ENCODE data around the gene PTPRE. TPM values are rescaled to one million over a fixed set of nuclear protein-coding genes. Genes with fewer than 3 reads are reported as not detected.

Gene PTPRE
- total RNA-seq, 2 donors from 2014 or later: 45.3 to 54.8 TPM

GRCh38 chr10:128025951-128026350, 119.0 kb downstream of the PTPRE start:
- Mint-ChIP-seq H3K36me3 (ENCODE audit: low read depth) (no peaks in the 10 kb centered on the region), H3K27me3 (peaks cover 4% of the 10 kb centered on the region), H3K4me1 (peaks cover 3% of the 10 kb centered on the region), H3K27ac (no peak overlapping the region), H3K4me3 (no peak overlapping the region)
- no peak for ATAC-seq
- H3K9me3 ChIP-seq (ENCODE audit: control insufficient read depth, low read length, poor library complexity, severe bottlenecking): no peaks in the 10 kb centered on the region
- no peak for DNase-seq

- no peak overlapping the region for H3K4me3 Mint-ChIP-seq
- ATAC-seq: peak; percentile 69
- no peaks in the 10 kb centered on the region for H3K9me3 ChIP-seq (ENCODE audit: control insufficient read depth, low read length, poor library complexity, severe bottlenecking)
- H3K36me3 Mint-ChIP-seq (ENCODE audit: low read depth): no peaks in the 10 kb centered on the region
- DNase-seq: no peak
- peaks cover 5% of the 10 kb centered on the region for H3K4me1 Mint-ChIP-seq
- no peak overlapping the region for H3K27ac Mint-ChIP-seq
- H3K27me3 Mint-ChIP-seq: peaks cover 4% of the 10 kb centered on the region
Measured at GRCh38 chr10:128026615-128027300, 119.9 kb downstream of the PTPRE start.

- Mint-ChIP-seq H3K27me3 (peaks cover 4% of the 10 kb centered on the region), H3K4me3 (no peak overlapping the region), H3K36me3 (ENCODE audit: low read depth) (no peaks in the 10 kb centered on the region), H3K27ac (no peak overlapping the region), H3K4me1 (peaks cover 5% of the 10 kb centered on the region)
- ATAC-seq: no peak
- H3K9me3 ChIP-seq (ENCODE audit: control insufficient read depth, low read length, poor library complexity, severe bottlenecking): no peaks in the 10 kb centered on the region
- no peak for DNase-seq
Measured at GRCh38 chr10:128027306-128027705, 120.4 kb downstream of the PTPRE start.

- H3K27ac Mint-ChIP-seq: no peak overlapping the region
- ATAC-seq (no peak), DNase-seq (no peak)
- no peaks in the 10 kb centered on the region for H3K9me3 ChIP-seq (ENCODE audit: control insufficient read depth, low read length, poor library complexity, severe bottlenecking)
- H3K4me3 Mint-ChIP-seq: no peak overlapping the region
- peaks cover 4% of the 10 kb centered on the region for H3K27me3 Mint-ChIP-seq
- no peaks in the 10 kb centered on the region for H3K36me3 Mint-ChIP-seq (ENCODE audit: low read depth)
- peaks cover 5% of the 10 kb centered on the region for H3K4me1 Mint-ChIP-seq
Measured at GRCh38 chr10:128027822-128028507, 121.1 kb downstream of the PTPRE start.

GRCh38 chr10:128028508-128029289, 121.8 kb downstream of the PTPRE start:
- ATAC-seq (no peak), DNase-seq (no peak)
- Mint-ChIP-seq H3K4me1 (peaks cover 5% of the 10 kb centered on the region), H3K27me3 (peaks cover 4% of the 10 kb centered on the region), H3K27ac (peak overlapping the region; percentile 29), H3K4me3 (no peak overlapping the region), H3K36me3 (ENCODE audit: low read depth) (no peaks in the 10 kb centered on the region)
- H3K9me3 ChIP-seq (ENCODE audit: control insufficient read depth, low read length, poor library complexity, severe bottlenecking): no peaks in the 10 kb centered on the region

- Mint-ChIP-seq H3K4me1 (peaks cover 5% of the 10 kb centered on the region), H3K36me3 (ENCODE audit: low read depth) (no peaks in the 10 kb centered on the region), H3K27me3 (peaks cover 4% of the 10 kb centered on the region), H3K27ac (peak overlapping the region; percentile 29), H3K4me3 (no peak overlapping the region)
- no peak for DNase-seq
- H3K9me3 ChIP-seq (ENCODE audit: control insufficient read depth, low read length, poor library complexity, severe bottlenecking): no peaks in the 10 kb centered on the region
- no peak for ATAC-seq
Measured at GRCh38 chr10:128029290-128029651, 122.4 kb downstream of the PTPRE start.

GRCh38 chr10:128029731-128030369, 122.9 kb downstream of the PTPRE start:
- H3K4me1 Mint-ChIP-seq: peaks cover 5% of the 10 kb centered on the region
- no peak for ATAC-seq
- H3K27ac Mint-ChIP-seq: no peak overlapping the region
- no peak overlapping the region for H3K4me3 Mint-ChIP-seq
- peaks cover 4% of the 10 kb centered on the region for H3K27me3 Mint-ChIP-seq
- no peaks in the 10 kb centered on the region for H3K36me3 Mint-ChIP-seq (ENCODE audit: low read depth)
- no peaks in the 10 kb centered on the region for H3K9me3 ChIP-seq (ENCODE audit: control insufficient read depth, low read length, poor library complexity, severe bottlenecking)
- DNase-seq: no peak

- Mint-ChIP-seq H3K27ac (no peak overlapping the region), H3K4me3 (no peak overlapping the region), H3K27me3 (peaks cover 4% of the 10 kb centered on the region), H3K4me1 (peaks cover 7% of the 10 kb centered on the region), H3K36me3 (ENCODE audit: low read depth) (no peaks in the 10 kb centered on the region)
- ATAC-seq: no peak
- no peak for DNase-seq
- H3K9me3 ChIP-seq (ENCODE audit: control insufficient read depth, low read length, poor library complexity, severe bottlenecking): no peaks in the 10 kb centered on the region
Measured at GRCh38 chr10:128030498-128031072, 123.7 kb downstream of the PTPRE start.

GRCh38 chr10:128031216-128031615, 124.3 kb downstream of the PTPRE start:
- ATAC-seq (no peak), DNase-seq (no peak)
- H3K36me3 Mint-ChIP-seq (ENCODE audit: low read depth): no peaks in the 10 kb centered on the region
- peaks cover 4% of the 10 kb centered on the region for H3K27me3 Mint-ChIP-seq
- no peaks in the 10 kb centered on the region for H3K9me3 ChIP-seq (ENCODE audit: control insufficient read depth, low read length, poor library complexity, severe bottlenecking)
- no peak overlapping the region for H3K27ac Mint-ChIP-seq
- H3K4me3 Mint-ChIP-seq: no peak overlapping the region
- peaks cover 11% of the 10 kb centered on the region for H3K4me1 Mint-ChIP-seq

GRCh38 chr10:128032466-128032865, 125.6 kb downstream of the PTPRE start:
- H3K27me3 Mint-ChIP-seq: peaks cover 4% of the 10 kb centered on the region
- ATAC-seq (no peak), DNase-seq (no peak)
- no peak overlapping the region for H3K4me3 Mint-ChIP-seq
- H3K36me3 Mint-ChIP-seq (ENCODE audit: low read depth): no peaks in the 10 kb centered on the region
- H3K4me1 Mint-ChIP-seq: peaks cover 10% of the 10 kb centered on the region
- H3K27ac Mint-ChIP-seq: no peak overlapping the region
- H3K9me3 ChIP-seq (ENCODE audit: control insufficient read depth, low read length, poor library complexity, severe bottlenecking): no peaks in the 10 kb centered on the region

- Mint-ChIP-seq H3K27ac (peak overlapping the region; percentile 16), H3K4me3 (no peak overlapping the region), H3K4me1 (peaks cover 14% of the 10 kb centered on the region), H3K36me3 (ENCODE audit: low read depth) (no peaks in the 10 kb centered on the region), H3K27me3 (no peaks in the 10 kb centered on the region)
- DNase-seq (peak; percentile 42 to 54 (median 50)), ATAC-seq (peak; percentile 78)
- H3K9me3 ChIP-seq (ENCODE audit: control insufficient read depth, low read length, poor library complexity, severe bottlenecking): no peaks in the 10 kb centered on the region
Measured at GRCh38 chr10:128035557-128035973, 128.7 kb downstream of the PTPRE start.

GRCh38 chr10:128036011-128036615, 129.2 kb downstream of the PTPRE start:
- no peaks in the 10 kb centered on the region for H3K9me3 ChIP-seq (ENCODE audit: control insufficient read depth, low read length, poor library complexity, severe bottlenecking)
- Mint-ChIP-seq H3K4me3 (no peak overlapping the region), H3K27me3 (no peaks in the 10 kb centered on the region), H3K36me3 (ENCODE audit: low read depth) (no peaks in the 10 kb centered on the region), H3K27ac (peak overlapping the region; percentile 67), H3K4me1 (peaks cover 14% of the 10 kb centered on the region)
- ATAC-seq (no peak), DNase-seq (no peak)
